ENCODE measurements around the gene FSTL4. TPM values are rescaled to one million over a fixed set of nuclear protein-coding genes. Genes with fewer than 3 reads are reported as not detected.

The FSTL4 gene
- total and polyA plus RNA-seq, 2 of the 13 experiments (the other 11 are each of a cell fraction or from before 2014, with no cell fraction given), result 2.1 to 3.0 TPM

GRCh38 chr5:133405275-133406034 is 206.9 kb downstream of the FSTL4 start:
- ATAC-seq (no peak), DNase-seq (ENCODE audit: low spot score) (no peak), FAIRE-seq (no peak)
- no peak overlapping the region for H3K4me2 ChIP-seq (ENCODE audit: low read depth, low read length)
- H3K27me3 ChIP-seq (ENCODE audit: control insufficient read depth in 1 of 2, insufficient read depth in 2 of 2, low read length in 2 of 2), result peaks cover 4 to 49% of the 10 kb centered on the region in 2 experiments; a peak in 4 of 5 replicates
- no peak overlapping the region for H3K27ac ChIP-seq (ENCODE audit: extremely low read length, insufficient read depth, low read length)
- no peaks in the 10 kb centered on the region for H3K4me1 ChIP-seq (ENCODE audit: insufficient read depth, low read length)
- no peaks in the 10 kb centered on the region for H4K20me1 ChIP-seq (ENCODE audit: insufficient read depth, low read length)
- no peaks in the 10 kb centered on the region for H3K9me3 ChIP-seq (ENCODE audit: low read length)
- H3K4me3 ChIP-seq (replicated peaks in 1 of 3; ENCODE audit: insufficient read depth in 1 of 3, low read depth in 2 of 3, low read length in 3 of 3), result no peak overlapping the region
- H2AFZ ChIP-seq (ENCODE audit: low read length), result no peak overlapping the region
- ChIA-PET CTCF (ENCODE audit: low intra/inter-chr PET ratio, low total read pairs) (no interaction called here), POLR2A (no interaction called here)
- H3K9ac ChIP-seq (ENCODE audit: insufficient read depth, low read depth, low read length), result no peak overlapping the region
- 11% methylated on average over 3 of the region's 17 CpGs for WGBS (ENCODE audit: low lambda C conversion rate)
- intact Hi-C loops (cut with micrococcal nuclease; ENCODE audit: unreplicated experiment) (no loop called here), in situ Hi-C loops (cut with HindIII; ENCODE audit: extremely low pct_ligation_motif_present, low pct_unique_long_range_greater_than_20kb) (no loop called here)
- no peaks in the 10 kb centered on the region for H3K36me3 ChIP-seq (replicated peaks in 1 of 2; ENCODE audit: control insufficient read depth in 1 of 2, insufficient read depth in 2 of 2, low read length in 2 of 2)
- H3K79me2 ChIP-seq (ENCODE audit: insufficient read depth, low read length), result no peaks in the 10 kb centered on the region
- no TSS peak for BruUV-seq (replicated peaks)
- TF ChIP-seq SYNCRIP (IDR thresholded peaks at IDR 0.05; ENCODE audit: insufficient read depth, low read depth, low read length) (no peak), JUND (CRISPR knock-in tag; IDR thresholded peaks at IDR 0.05) (no peak), GFI1 (CRISPR knock-in tag; IDR thresholded peaks at IDR 0.05; ENCODE audit: borderline replicate concordance) (no peak), AFF4 (CRISPR knock-in tag; IDR thresholded peaks at IDR 0.05) (no peak), TCF12 (IDR thresholded peaks at IDR 0.05) (no peak), TCF12 (CRISPR knock-in tag; IDR thresholded peaks at IDR 0.05) (no peak), MTA3 (CRISPR knock-in tag; IDR thresholded peaks at IDR 0.05) (no peak), ZBTB40 (IDR thresholded peaks at IDR 0.05) (no peak), ZBTB40 (CRISPR knock-in tag; IDR thresholded peaks at IDR 0.05) (no peak), EP300 (IDR thresholded peaks at IDR 0.05; ENCODE audit: low read depth in 2 of 2, low read length in 2 of 2) (no peak), EP300 (CRISPR knock-in tag; IDR thresholded peaks at IDR 0.05; ENCODE audit: borderline replicate concordance) (no peak)

Data from HepG2 (cell line).